DOHH2 (cell line): Measurements from ENCODE around the gene RNU1-4.
"Not testable (repeated sequence)": the region's sequence is repeated elsewhere in the genome, so short reads cannot be mapped to it uniquely, and the experiment has no call there.

Experiments used
- H3F3A ChIP-seq: fragments of 200-600 bp; sonication (generic), shearing (Covaris generic); 2 replicates; pipeline ENCODE4 v1.6.0; 2016; ENCODE audit warnings: antibody characterized with exemption, mild to moderate bottlenecking; ENCODE audit not compliant: control insufficient read depth, insufficient read depth
- H3K27ac ChIP-seq: fragments of 200-600 bp; sonication (generic); 2 replicates; pipeline ENCODE4 v1.5.1; 2014; ENCODE audit warnings: low read depth, mild to moderate bottlenecking, low read length, moderate library complexity
- H3K27me3 ChIP-seq: fragments of 200-600 bp; sonication (generic); 2 replicates; pipeline ENCODE4 v1.6.1; 2014; ENCODE audit warnings: mild to moderate bottlenecking, low read length, mixed read lengths; ENCODE audit not compliant: control insufficient read depth
- H3K36me3 ChIP-seq: fragments of 200-600 bp; sonication (generic); 2 replicates; pipeline ENCODE4 v1.6.1; 2014; ENCODE audit warnings: mild to moderate bottlenecking, low read length, moderate library complexity, mixed read lengths; ENCODE audit not compliant: control insufficient read depth
- H3K4me1 ChIP-seq: fragments of 200-600 bp; sonication (generic); 2 replicates; pipeline ENCODE4 v1.6.1; 2014; ENCODE audit warnings: mild to moderate bottlenecking, low read length, mixed read lengths; ENCODE audit not compliant: control insufficient read depth
- H3K4me2 ChIP-seq: fragments of 200-600 bp; sonication (generic); 2 replicates; pipeline ENCODE4 v1.6.0; 2014; ENCODE audit warnings: mild to moderate bottlenecking, low read length, moderate library complexity
- H3K4me3 ChIP-seq: fragments of 200-600 bp; sonication (generic); 2 replicates; pipeline ENCODE4 v1.5.1; 2014; ENCODE audit warnings: mild to moderate bottlenecking, low read length, mixed read lengths
- H3K79me2 ChIP-seq: fragments of 200-600 bp; sonication (generic); 2 replicates; pipeline ENCODE4 v1.6.1; 2014; ENCODE audit warnings: mild to moderate bottlenecking, low read length, mixed read lengths; ENCODE audit not compliant: control insufficient read depth
- H3K9me2 ChIP-seq: fragments of 200-600 bp; sonication (generic); replicated peaks from 2 replicates; pipeline ENCODE4 v1.6.1; 2014; ENCODE audit warnings: mild to moderate bottlenecking, low read length, mixed read lengths; ENCODE audit not compliant: control insufficient read depth
- H3K9me3 ChIP-seq: fragments of 200-600 bp; sonication (generic); 2 replicates; pipeline ENCODE4 v1.6.1; 2014; ENCODE audit warnings: antibody characterized with exemption, low read length, mixed read lengths; ENCODE audit not compliant: control insufficient read depth, insufficient read depth
- H4K20me1 ChIP-seq: fragments of 200-600 bp; sonication (generic); 2 replicates; pipeline ENCODE4 v1.6.0; 2014; ENCODE audit warnings: low read depth, mild to moderate bottlenecking, antibody characterized with exemption, low read length, moderate library complexity; ENCODE audit not compliant: control insufficient read depth, insufficient read depth
- TF ChIP-seq, protein P1 (sequence below): fragments of 200-600 bp; sonication (generic); IDR thresholded peaks from one replicate; pipeline ENCODE4 v1.5.1; 2014; ENCODE audit warnings: antibody characterized with exemption, mild to moderate bottlenecking, low read depth, low read length; ENCODE audit not compliant: poor library complexity, severe bottlenecking

RNU1-4 gene

DNA sequence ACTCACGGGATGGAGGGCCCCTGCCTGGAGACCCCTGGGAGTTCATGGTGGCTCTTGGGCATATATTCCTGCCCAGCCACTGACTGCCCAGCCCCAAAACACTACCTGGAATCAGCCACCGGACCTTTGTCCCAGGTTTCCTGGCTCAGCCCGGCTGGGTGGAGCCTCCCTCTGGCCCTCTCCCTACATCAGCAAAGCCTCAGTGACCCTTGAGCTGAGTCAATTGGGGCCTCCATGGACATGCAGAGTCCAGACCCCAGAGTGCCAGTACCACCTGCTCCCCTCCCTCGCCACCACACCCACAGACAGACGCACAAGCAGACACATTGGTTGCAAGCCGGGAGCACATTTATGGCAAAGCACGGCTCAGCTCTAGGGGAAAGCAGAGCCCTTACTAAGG lies 43.2 kb upstream of the RNU1-4 start:
- H3K4me1 ChIP-seq, H3K9me2 ChIP-seq, H3K9me3 ChIP-seq, H3K4me2 ChIP-seq, H3K4me3 ChIP-seq, H3K27me3 ChIP-seq, H4K20me1 ChIP-seq, H3K36me3 ChIP-seq, H3F3A ChIP-seq, H3K79me2 ChIP-seq, H3K27ac ChIP-seq: not testable (repeated sequence)

GRCh38 chr1:16699440-16699839 lies 40.9 kb upstream of the RNU1-4 start:
- H3K27me3 ChIP-seq, H3K4me1 ChIP-seq, H3F3A ChIP-seq, H3K4me3 ChIP-seq, H4K20me1 ChIP-seq, H3K27ac ChIP-seq, H3K9me3 ChIP-seq, H3K36me3 ChIP-seq, H3K79me2 ChIP-seq, H3K4me2 ChIP-seq, H3K9me2 ChIP-seq: not testable (repeated sequence)

GRCh38 chr1:16700138-16700895 lies 40.0 kb upstream of the RNU1-4 start:
- not testable (repeated sequence) for H4K20me1 ChIP-seq, H3K9me2 ChIP-seq, H3K4me2 ChIP-seq, H3K79me2 ChIP-seq, H3K9me3 ChIP-seq, H3K4me1 ChIP-seq, H3K4me3 ChIP-seq, H3K27ac ChIP-seq, H3F3A ChIP-seq, H3K36me3 ChIP-seq, H3K27me3 ChIP-seq

- H3K4me3 ChIP-seq, H3K27me3 ChIP-seq, H3K36me3 ChIP-seq, H3K9me3 ChIP-seq, H3F3A ChIP-seq, H4K20me1 ChIP-seq, H3K4me2 ChIP-seq, H3K27ac ChIP-seq, H3K9me2 ChIP-seq, H3K4me1 ChIP-seq, H3K79me2 ChIP-seq: not testable (repeated sequence)
These were observed 39.1 kb upstream of the RNU1-4 start for GRCh38 chr1:16701189-16701588.

- not testable (repeated sequence) for H3K4me3 ChIP-seq, H3K36me3 ChIP-seq, H3K27me3 ChIP-seq, H3K9me3 ChIP-seq, H3K79me2 ChIP-seq, H4K20me1 ChIP-seq, H3F3A ChIP-seq, H3K4me1 ChIP-seq, H3K4me2 ChIP-seq, H3K27ac ChIP-seq, H3K9me2 ChIP-seq
These were observed 38.0 kb upstream of the RNU1-4 start for GRCh38 chr1:16702280-16702679.

DNA sequence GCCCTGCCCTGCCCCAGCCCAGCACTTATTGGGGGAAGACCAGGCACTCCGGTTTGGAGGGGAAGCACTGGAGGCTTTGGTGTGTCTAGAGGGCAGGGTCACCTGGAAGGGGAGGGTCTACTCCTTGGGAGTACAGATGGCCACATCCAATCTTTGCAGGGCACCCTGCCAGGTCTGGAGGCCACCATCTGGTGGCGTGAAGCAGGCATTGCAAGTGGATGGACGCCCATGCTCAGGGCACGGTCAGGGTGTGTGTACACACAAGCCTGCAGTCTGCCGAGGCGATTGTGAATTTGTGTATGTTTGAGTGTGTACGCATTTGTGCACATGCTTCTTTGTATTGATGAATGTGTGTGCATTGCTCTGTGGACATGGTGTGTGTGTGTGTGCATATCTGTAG lies 37.2 kb upstream of the RNU1-4 start:
- H3K27ac ChIP-seq, H3K27me3 ChIP-seq, H3K4me3 ChIP-seq, H3F3A ChIP-seq, H3K79me2 ChIP-seq, H3K9me2 ChIP-seq, H3K4me1 ChIP-seq, H3K36me3 ChIP-seq, H3K4me2 ChIP-seq, H4K20me1 ChIP-seq, H3K9me3 ChIP-seq: not testable (repeated sequence)
- TF ChIP-seq, protein P1, sequence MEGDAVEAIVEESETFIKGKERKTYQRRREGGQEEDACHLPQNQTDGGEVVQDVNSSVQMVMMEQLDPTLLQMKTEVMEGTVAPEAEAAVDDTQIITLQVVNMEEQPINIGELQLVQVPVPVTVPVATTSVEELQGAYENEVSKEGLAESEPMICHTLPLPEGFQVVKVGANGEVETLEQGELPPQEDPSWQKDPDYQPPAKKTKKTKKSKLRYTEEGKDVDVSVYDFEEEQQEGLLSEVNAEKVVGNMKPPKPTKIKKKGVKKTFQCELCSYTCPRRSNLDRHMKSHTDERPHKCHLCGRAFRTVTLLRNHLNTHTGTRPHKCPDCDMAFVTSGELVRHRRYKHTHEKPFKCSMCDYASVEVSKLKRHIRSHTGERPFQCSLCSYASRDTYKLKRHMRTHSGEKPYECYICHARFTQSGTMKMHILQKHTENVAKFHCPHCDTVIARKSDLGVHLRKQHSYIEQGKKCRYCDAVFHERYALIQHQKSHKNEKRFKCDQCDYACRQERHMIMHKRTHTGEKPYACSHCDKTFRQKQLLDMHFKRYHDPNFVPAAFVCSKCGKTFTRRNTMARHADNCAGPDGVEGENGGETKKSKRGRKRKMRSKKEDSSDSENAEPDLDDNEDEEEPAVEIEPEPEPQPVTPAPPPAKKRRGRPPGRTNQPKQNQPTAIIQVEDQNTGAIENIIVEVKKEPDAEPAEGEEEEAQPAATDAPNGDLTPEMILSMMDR, result peak; percentile 26

DNA sequence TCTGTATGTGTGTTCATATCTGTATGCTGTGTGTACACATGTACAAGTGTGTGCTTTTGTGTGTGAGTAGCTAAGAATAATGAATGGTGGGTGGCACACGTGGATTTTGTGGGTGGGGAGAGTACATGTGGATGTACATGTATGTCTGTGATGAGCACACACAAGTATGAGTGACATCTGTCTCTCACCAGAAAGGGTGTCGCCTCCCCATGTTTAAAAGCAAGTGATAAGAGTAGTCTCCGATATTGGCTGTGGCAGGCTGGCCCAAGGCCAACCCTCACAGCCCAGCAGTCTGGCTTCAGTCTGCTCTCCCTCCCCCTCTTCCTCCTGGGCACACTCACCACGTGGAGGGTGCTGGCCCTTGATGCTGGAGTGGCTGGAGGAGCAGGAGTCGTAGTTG lies 36.7 kb upstream of the RNU1-4 start:
- H3K4me2 ChIP-seq, H3K27ac ChIP-seq: not testable (repeated sequence)

GRCh38 chr1:16704076-16704475 lies 36.2 kb upstream of the RNU1-4 start:
- H3K27me3 ChIP-seq, H3K9me2 ChIP-seq, H4K20me1 ChIP-seq, H3K36me3 ChIP-seq, H3F3A ChIP-seq, H3K4me2 ChIP-seq, H3K9me3 ChIP-seq, H3K4me1 ChIP-seq, H3K27ac ChIP-seq, H3K4me3 ChIP-seq, H3K79me2 ChIP-seq: not testable (repeated sequence)

More for the DNA sequence above, 36.7 kb upstream of the RNU1-4 start:
- H3F3A ChIP-seq, H3K27me3 ChIP-seq, H4K20me1 ChIP-seq, H3K4me3 ChIP-seq, H3K4me1 ChIP-seq, H3K9me2 ChIP-seq, H3K36me3 ChIP-seq, H3K79me2 ChIP-seq, H3K9me3 ChIP-seq: not testable (repeated sequence)
